Calu3 (cell line): ENCODE results near the gene EHBP1. TPM values are rescaled to one million over a fixed set of nuclear protein-coding genes. Genes with fewer than 3 reads are reported as not detected.

Experiments
- BruUV-seq: library from RNA; stranded (reverse); fragments of 400-500 nt; replicated peaks from 2 replicates; lab custom pipeline; 2021; lab: Mats Ljungman, UMichigan
- CTCF ChIA-PET: fragments of 300-600 bp; sonication (Branson Sonifier 250); formaldehyde crosslinking; loops from one replicate; lab custom pipeline; 2022; ENCODE audit warnings: antibody characterized with exemption; lab: Charles Lee
- DNase-seq: peaks from one replicate; pipeline ENCODE4 v3.0.0; 2022
- H3K27ac Mint-ChIP-seq: one replicate; pipeline ENCODE4 v1.8.0; 2022; ENCODE audit warnings: mixed read lengths; ENCODE audit not compliant: unreplicated experiment
- H3K27me3 Mint-ChIP-seq: one replicate; pipeline ENCODE4 v1.8.0; 2022; ENCODE audit warnings: mixed read lengths; ENCODE audit not compliant: unreplicated experiment
- H3K36me3 Mint-ChIP-seq: one replicate; pipeline ENCODE4 v1.8.0; 2022; ENCODE audit warnings: mild to moderate bottlenecking, moderate library complexity, mixed read lengths; ENCODE audit not compliant: insufficient read depth, unreplicated experiment
- H3K4me1 Mint-ChIP-seq: one replicate; pipeline ENCODE4 v1.8.0; 2022; ENCODE audit warnings: mild to moderate bottlenecking, low read depth, mixed read lengths; ENCODE audit not compliant: unreplicated experiment
- H3K4me3 Mint-ChIP-seq: one replicate; pipeline ENCODE4 v1.8.0; 2022; ENCODE audit warnings: mild to moderate bottlenecking, low read depth, moderate library complexity, mixed read lengths; ENCODE audit not compliant: unreplicated experiment
- H3K9me3 Mint-ChIP-seq: one replicate; pipeline ENCODE4 v1.8.0; 2022; ENCODE audit warnings: low read depth, mixed read lengths; ENCODE audit not compliant: unreplicated experiment
- CTCF ChIP-seq: fragments of 200-600 bp; IDR thresholded peaks from one replicate; pipeline ENCODE4 v1.8.0; 2022; ENCODE audit warnings: antibody characterized with exemption; ENCODE audit not compliant: unreplicated experiment
- intact Hi-C: fragments of 100-400 bp; cut with micrococcal nuclease; formaldehyde crosslinking; loops from one replicate; pipeline ENCODE4 v1.10.0; 2022; ENCODE audit not compliant: unreplicated experiment
- total RNA-seq: library from RNA; stranded (reverse); gene quantifications from 2 replicates; pipeline ENCODE4 v1.2.3, GENCODE V29; 2022

The EHBP1 gene
- total RNA-seq, 1 experiment from 2014 or later: 82.9 TPM

DNA sequence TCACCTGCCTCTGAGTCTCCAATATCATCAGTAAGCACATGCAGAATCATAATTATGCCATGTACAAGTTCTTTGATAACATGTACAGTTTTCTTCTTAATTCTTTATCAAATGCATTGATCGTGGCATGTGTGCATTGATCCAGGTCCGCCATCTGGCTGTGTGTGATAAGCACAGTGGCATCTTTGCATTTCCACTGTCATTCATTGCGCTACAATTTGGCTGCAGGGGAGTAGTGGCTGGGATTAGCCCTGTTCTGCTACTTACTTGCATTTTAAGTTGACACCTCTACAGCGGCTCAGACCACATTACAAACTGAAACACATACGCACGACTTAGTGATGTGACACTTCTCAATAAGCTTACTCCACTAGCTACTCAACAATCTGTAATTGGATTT is 261.5 kb downstream of the EHBP1 start:
- no peak overlapping the region for H3K27ac Mint-ChIP-seq
- intact Hi-C loops: no loop called here
- no peaks in the 10 kb centered on the region for H3K4me1 Mint-ChIP-seq
- CTCF ChIA-PET: no interaction called here
- no peaks in the 10 kb centered on the region for H3K27me3 Mint-ChIP-seq
- no peaks in the 10 kb centered on the region for H3K9me3 Mint-ChIP-seq
- peaks cover 8% of the 10 kb centered on the region for H3K36me3 Mint-ChIP-seq
- BruUV-seq: no TSS peak
- no peak for TF ChIP-seq CTCF
- no peak for DNase-seq
- no peak overlapping the region for H3K4me3 Mint-ChIP-seq

GRCh38 chr2:62968168-62968567 is 262.7 kb downstream of the EHBP1 start:
- intact Hi-C loops: no loop called here
- no peak for TF ChIP-seq CTCF
- no peak for DNase-seq
- no peak overlapping the region for H3K4me3 Mint-ChIP-seq
- H3K9me3 Mint-ChIP-seq: no peaks in the 10 kb centered on the region
- H3K36me3 Mint-ChIP-seq: peaks cover 8% of the 10 kb centered on the region
- no TSS peak for BruUV-seq
- CTCF ChIA-PET: no interaction called here
- H3K4me1 Mint-ChIP-seq: no peaks in the 10 kb centered on the region
- H3K27ac Mint-ChIP-seq: no peak overlapping the region
- no peaks in the 10 kb centered on the region for H3K27me3 Mint-ChIP-seq

DNA sequence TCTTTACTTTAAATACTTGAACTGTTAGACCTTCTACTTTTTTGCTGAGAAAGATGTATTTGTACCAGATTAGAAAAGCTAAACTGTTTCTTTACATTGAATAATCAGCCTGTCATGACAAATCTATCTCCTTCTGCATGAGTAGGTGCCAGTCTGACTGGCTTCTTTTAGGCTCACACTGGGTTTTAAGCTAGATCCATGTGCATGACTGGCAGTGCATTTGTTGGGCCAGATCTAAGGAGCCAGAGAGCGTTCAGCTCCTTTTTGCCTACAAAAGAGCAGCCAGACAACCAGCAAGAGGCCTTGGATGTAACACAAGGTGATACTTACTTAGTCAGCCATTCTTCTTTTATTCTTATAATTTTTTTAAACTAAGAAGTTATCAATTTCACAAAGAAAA is 263.2 kb downstream of the EHBP1 start:
- no peaks in the 10 kb centered on the region for H3K4me1 Mint-ChIP-seq
- no peak for DNase-seq
- H3K4me3 Mint-ChIP-seq: no peak overlapping the region
- no peaks in the 10 kb centered on the region for H3K9me3 Mint-ChIP-seq
- intact Hi-C loops: no loop called here
- H3K27me3 Mint-ChIP-seq: no peaks in the 10 kb centered on the region
- no TSS peak for BruUV-seq
- no peak overlapping the region for H3K27ac Mint-ChIP-seq
- peaks cover 9% of the 10 kb centered on the region for H3K36me3 Mint-ChIP-seq
- CTCF ChIA-PET: no interaction called here
- TF ChIP-seq CTCF: no peak

DNA sequence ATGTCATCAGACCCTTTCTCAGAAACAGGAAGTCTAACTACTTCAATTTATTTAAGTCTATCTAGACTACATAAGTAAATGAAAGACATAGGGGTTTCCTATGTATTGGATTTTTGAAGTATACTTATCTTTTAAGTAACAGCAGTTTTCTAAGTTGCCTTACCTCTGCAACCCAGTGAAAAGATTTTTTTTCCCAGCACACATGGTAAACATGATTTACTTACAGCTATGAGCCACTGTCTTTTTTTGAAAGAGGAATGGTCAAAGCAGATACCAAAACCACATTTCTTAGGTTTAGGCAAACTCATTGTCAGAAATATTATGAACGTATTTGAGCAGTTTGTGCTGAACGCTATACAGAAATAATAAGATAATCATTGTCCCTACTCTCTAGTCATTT is 266.4 kb downstream of the EHBP1 start:
- Mint-ChIP-seq H3K4me1 (no peaks in the 10 kb centered on the region), H3K9me3 (no peaks in the 10 kb centered on the region), H3K27me3 (no peaks in the 10 kb centered on the region), H3K27ac (no peak overlapping the region), H3K36me3 (peaks cover 5% of the 10 kb centered on the region), H3K4me3 (no peak overlapping the region)
- CTCF ChIA-PET: no interaction called here
- intact Hi-C loops: no loop called here
- no peak for TF ChIP-seq CTCF
- no peak for DNase-seq
- BruUV-seq: no TSS peak
